Stimulated activated CD4-positive, alpha-beta T cell treated with anti-CD3 and anti-CD28 coated beads, Interleukin-2, amount 100 ng/mL, for 4 hours (primary cell): ENCODE data around the gene COL4A1.
"Not testable (repeated sequence)": the region's sequence is repeated elsewhere in the genome, so short reads cannot be mapped to it uniquely, and the experiment has no call there.

Experiments used
- DNase-seq: peaks from one replicate; pipeline ENCODE4 v3.0.0-alpha.2; 2020; ENCODE audit warnings: low read depth

Gene COL4A1

GRCh38 chr13:110323172-110323891 lies 16.4 kb upstream of the COL4A1 start:
- no peak for DNase-seq

- no peak for DNase-seq
These were observed 15.8 kb upstream of the COL4A1 start for GRCh38 chr13:110322828-110323171.

DNA sequence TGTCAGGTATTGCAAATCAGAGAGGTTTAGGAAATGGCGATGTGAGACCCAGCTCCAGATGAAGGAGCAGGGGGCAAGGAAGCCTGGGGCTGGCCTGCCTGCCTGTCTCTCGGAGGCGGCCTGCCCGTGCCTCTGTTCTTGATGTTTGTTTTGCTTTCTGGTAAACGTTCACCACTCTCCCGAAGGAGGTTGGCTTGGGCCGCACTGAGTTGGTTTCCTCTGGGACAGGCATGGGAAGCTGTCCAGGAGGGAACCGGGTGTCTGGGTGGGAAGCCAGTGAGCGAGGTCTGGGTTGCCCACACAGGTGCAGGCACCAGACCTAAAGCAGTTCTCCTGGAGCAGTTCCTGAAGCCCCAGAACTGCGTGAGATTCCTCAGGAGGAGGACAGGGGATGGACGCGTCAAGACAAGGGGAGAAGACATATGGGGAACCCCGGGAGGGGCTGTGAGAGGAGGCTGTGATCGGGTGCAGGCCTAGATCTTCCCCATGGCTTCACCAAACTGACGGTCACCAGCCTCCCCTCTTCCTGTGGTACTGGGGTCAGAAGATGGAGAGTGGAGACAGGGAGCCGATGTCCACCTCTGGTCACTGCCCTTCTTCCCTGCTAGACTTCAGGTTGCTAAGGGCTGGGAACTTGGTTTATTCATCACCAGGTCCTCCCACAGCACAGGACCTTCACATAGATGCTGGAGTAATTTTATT lies 15.3 kb upstream of the COL4A1 start:
- no peak for DNase-seq

DNA sequence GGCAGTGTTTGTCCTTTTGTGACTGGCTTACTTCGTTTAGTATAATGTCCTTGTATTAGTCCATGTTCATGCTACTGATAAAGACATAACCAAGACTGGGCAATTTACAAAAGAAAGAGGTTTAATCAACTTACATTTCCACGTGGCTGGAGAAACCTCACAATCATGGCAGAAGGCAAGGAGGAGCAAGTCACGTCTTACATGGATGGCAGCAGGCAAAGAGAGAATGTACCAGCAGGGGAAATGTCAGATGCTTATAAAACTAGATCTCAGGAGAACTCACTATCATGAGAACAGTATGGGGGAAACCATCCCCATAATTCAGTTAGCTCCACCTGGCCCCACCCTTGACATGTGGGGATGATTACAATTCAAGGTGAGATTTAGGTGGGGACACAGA lies 14.6 kb upstream of the COL4A1 start:
- DNase-seq, result not testable (repeated sequence)

DNA sequence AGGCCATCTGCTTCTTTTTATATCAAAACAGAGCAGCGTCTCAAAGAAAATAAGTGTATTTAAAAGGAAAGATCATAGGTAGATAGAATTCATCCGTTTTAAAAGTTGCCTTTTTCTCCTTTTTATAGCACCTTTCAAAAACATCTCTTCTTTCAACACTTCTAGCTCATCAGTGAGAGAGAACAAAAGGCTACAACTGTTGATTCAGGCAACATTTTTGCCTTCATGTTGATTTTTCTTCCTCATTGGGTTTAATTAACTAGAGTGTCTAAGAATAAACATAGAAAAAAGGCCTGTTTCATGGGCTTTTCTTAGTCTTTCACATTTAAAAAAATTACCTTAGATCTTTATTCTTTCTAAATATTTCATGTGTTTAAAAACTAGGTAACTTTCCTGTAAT lies 13.7 kb upstream of the COL4A1 start:
- no peak for DNase-seq

- DNase-seq, result peak; percentile 11
These were observed 13.0 kb upstream of the COL4A1 start for GRCh38 chr13:110319774-110320509.

- no peak for DNase-seq
These were observed 12.4 kb upstream of the COL4A1 start for GRCh38 chr13:110319397-110319773.

DNA sequence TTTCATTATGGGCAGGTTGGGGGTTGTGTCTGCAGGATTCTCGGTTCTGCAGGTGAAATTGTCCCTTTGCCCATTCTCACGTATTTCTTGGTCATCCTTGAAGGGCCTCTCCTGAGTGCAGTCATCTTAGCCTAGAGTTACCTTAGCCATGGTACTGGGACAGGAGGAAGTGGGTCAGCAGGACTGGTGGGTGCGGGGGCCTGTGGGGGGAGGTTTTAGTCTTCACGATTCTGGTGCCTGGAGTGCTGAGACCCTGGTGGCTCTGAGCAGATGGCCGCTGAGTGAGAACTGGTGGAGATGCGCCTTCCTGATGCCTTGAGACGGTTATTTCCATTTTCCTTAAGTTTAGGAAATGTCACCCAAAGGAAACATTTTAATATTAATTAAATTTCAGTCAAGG lies 12.0 kb upstream of the COL4A1 start:
- no peak for DNase-seq

- DNase-seq, result no peak
These were observed 10.7 kb upstream of the COL4A1 start for GRCh38 chr13:110317496-110318195.

DNA sequence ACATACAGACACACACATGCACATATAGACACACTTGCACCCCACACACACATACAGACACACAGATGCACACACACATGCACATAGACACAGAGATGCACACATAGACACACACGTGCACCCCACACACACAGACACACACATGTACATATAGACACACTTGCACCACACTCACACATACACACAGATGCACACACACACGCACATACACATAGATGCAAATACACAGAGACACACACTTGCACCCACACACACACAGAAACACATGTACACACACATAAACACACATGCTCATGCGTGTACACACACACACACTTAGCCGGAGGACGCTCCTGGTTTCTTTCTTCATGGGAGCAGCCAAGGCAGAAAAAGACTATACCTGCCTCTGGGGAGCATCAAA lies 10.1 kb upstream of the COL4A1 start:
- no peak for DNase-seq

GRCh38 chr13:110316196-110316595 lies 9.2 kb upstream of the COL4A1 start:
- DNase-seq, result no peak

- no peak for DNase-seq
These were observed 7.7 kb upstream of the COL4A1 start for GRCh38 chr13:110314516-110315245.

DNA sequence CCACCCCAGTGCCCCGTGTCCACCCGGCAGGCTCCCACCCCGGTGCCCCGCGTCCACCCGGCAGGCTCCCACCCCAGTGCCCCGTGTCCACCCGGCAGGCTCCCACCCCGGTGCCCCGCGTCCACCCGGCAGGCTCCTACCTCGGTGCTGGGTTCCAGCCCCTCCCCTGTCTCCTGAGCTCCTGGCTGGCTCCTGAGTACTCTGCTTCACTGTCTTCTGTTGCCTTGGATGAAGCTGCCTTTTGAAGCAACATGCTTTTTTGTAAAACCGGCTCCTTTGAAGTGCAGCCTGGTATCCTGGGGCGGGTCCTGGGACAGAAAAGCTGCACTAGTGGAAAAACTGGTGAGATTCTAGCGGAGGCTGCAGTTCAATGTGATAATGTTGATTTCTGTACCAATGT lies 6.8 kb upstream of the COL4A1 start:
- not testable (repeated sequence) for DNase-seq

DNA sequence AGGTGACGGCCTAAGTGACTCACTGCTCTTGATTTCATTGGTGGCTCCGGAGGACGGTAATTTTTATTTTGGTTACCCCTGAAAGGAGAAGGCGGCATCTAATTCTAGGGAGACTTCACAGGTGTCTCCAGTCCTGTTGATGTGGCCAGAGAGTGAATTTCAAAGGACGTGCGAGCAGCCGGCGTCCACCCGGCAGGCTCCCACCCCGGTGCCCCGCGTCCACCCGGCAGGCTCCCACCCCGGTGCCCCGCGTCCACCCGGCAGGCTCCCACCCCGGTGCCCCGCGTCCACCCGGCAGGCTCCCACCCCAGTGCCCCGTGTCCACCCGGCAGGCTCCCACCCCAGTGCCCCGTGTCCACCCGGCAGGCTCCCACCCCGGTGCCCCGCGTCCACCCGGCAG lies 6.3 kb upstream of the COL4A1 start:
- not testable (repeated sequence) for DNase-seq

GRCh38 chr13:110312339-110313031 lies 5.5 kb upstream of the COL4A1 start:
- no peak for DNase-seq

DNA sequence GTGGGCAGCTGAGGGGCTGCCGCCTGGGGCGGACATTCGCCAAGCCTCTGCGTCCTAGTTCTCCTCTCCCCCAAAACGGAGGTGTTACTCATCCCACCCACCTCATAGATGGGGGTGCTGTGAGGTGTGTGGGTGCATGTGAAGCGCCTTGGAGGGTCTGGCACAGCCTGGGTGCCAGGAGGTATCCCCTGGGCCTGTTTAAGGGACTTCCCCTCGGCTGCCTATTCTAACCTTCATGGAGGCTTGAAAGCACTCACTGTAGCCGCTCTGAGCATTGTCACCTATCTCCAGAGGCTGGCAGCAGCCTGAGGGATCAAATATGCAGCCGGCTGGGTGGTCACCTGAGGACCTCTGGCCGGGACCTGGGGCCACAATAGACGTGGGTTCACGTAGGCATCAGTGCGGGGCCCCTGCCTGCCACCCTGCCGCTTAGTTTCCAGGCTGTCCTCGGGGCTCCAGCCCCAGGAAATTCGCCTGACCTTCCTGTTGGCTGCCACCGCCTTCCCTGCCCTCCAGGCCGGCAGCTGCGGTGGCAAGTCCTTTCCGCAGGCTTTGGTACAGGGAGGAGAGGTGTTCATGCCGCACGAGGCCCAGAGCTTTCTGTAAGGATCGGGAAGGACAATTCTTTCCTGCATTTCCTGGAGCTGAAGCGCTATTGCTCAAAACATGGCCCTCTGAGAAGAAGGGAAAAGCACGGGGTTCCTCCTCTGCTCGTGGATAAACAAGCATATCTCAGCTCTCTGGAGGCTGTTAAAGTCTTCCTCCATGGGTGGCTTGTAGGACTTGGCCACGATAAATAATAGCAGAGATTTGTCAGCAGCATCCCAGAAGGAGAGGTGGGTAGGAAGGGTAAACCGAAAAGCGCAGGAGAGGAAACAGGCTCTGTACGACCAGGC lies 4.7 kb upstream of the COL4A1 start:
- no peak for DNase-seq

GRCh38 chr13:110310541-110311442 lies 3.8 kb upstream of the COL4A1 start:
- no peak for DNase-seq

GRCh38 chr13:110309661-110310524 lies 2.9 kb upstream of the COL4A1 start:
- no peak for DNase-seq
